NCI-H187 treated with DMSO at 0.1 percent for 48 hours (cell line): ENCODE results near the gene GSN.

Source experiments
- DNase-seq: peaks from one replicate; lab custom pipeline; 2025; lab: John Stamatoyannopoulos, UW

Gene GSN

DNA sequence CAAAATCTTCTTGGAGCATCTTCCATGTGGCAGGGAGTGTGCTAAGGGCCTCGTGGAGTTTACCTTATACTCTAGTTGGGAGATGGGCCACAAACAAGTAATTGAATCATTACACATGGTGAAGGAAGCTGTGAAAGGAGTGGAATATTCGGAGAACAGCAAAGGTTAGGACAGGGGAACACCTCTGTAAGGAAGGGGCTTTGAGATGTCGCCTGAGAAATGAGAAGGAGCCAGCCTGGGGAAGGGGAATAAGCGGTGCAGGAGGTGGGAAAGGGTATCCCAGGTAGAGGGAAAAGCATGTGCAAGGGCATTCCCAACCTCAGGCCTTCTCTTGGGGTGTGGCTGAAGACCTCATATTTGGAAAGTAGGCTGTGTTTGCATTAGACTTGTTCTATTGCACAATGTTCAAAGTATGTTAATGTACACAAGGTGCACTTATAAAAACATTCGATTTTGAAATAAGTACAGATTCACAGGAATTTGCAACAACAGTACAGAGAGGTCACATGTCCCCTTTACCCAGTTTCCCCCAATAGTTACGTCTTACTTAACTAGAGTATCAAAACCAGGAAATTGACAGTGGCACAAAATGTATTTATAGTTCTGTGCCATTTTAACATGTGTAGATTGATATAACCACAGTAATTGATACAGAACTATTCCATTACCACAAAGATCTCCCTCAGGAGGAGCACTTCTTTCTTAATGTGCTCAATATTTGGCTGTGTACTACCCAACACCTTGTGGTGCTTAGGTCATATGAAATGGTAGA lies 104.5 kb downstream of the GSN start:
- DNase-seq, result no peak

DNA sequence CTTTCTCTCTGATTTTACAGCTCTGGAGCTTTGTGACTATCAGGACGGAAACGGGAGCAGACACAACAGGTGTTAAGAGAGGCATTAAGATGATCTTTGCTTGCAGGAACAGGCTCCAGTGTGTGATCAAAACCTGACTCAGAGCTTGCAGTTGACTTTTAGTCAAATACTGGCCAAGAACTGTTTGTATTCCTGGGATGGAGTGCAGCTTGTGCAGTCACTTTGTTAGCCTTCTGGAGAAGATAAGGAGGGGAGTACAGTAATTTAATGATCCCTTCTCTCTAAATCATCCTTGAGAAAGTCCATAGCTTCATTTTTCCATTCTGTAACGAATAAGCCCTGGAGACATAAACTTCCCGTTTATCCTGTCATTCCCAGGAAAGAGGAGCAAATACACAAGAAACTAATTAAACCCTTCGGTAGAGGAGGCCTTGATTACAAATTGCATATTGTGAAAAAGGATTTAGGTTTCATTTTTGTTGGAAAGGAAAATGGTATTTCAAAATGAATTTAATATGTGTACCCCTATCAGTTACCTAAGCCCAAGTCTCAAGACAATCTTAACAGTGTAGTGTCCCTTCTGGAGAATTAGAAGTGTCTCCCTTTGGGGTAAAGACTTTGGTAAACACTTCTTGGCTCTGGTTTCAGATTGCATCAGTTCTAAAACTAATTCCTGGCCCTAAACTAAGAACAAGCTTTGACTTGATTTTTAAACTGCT lies 105.2 kb downstream of the GSN start:
- no peak for DNase-seq

DNA sequence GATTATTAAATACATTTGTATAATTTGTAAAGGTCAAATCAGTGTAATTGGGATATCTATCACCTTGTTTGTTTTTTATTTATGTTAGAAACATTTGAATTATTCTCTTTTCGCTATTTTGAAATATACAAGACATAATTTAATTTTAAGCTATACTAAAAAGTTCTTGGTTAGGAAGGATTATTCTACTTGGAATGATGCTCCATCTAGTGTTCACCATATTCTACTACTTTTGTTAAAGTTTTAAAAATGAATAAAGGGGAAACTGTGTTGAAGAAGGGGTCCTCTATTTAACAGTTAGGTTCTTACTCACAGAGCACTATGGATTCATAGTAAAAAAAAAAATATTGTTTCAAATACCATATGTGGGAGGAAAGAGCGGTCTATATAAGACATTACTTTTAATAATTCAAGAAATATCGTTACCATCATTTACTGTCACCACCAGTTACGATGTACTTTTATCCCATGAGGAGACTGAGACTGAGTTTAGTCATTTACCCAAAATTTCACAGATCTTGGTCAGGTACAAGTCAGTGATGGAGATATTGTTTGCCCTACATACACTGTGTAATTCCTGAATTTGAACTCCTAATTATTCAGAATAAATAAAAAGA lies 108.4 kb downstream of the GSN start:
- DNase-seq, result no peak

DNA sequence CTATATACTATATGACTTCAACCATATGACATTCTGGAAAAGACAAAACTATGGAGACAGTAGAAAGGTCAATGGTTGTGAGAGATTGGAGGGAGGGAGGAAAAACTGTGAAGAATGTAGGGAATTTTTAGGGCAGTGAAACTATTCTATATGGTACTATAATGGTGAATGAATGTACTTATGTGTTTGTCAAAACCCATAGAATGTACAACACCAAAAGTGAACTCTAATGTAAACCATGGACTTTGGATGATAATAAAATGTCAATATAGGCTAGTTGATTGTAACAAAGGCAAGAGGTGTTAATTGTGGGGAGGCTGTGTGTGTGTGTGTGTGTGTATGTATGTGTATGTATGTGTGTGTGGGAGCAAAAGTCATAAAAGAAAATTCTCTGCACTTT lies 112.9 kb downstream of the GSN start:
- DNase-seq, result no peak
